K562 (cell line): Measurements from ENCODE around the gene TEAD3. TPM values are rescaled to one million over a fixed set of nuclear protein-coding genes. Genes with fewer than 3 reads are reported as not detected.

Source experiments
- BRD9 ChIP-seq: fragments of 450-650 bp; IDR thresholded peaks from 2 replicates; pipeline ENCODE4 v1.6.1; 2018; ENCODE audit warnings: low read depth; ENCODE audit not compliant: partially characterized antibody
- CAMTA2 ChIP-seq: fragments of 250-450 bp; sonication (Bioruptor Pico); conservative IDR thresholded peaks from 2 replicates; pipeline ENCODE4 v1.5.1; 2022
- CHCHD3 ChIP-seq: fragments of 250-450 bp; sonication (Bioruptor Pico); IDR thresholded peaks from 2 replicates; pipeline ENCODE4 v2.1.2; 2022; ENCODE audit warnings: mild to moderate bottlenecking
- CREB1 ChIP-seq, 2 experiments: sonication (generic) in 1 of 2; formaldehyde crosslinking in 1 of 2; IDR thresholded peaks; 2 replicates each; pipeline versions ENCODE4 v1.6.1 to v1.8.0; 2012 to 2022; ENCODE audit warnings: inconsistent platforms in 1 of 2, mild to moderate bottlenecking in 1 of 2, missing genetic modification reagents in 1 of 2, moderate library complexity in 1 of 2
- CREB5 ChIP-seq: fragments of 250-450 bp; sonication (Bioruptor Pico); IDR thresholded peaks from 2 replicates; pipeline ENCODE4 v1.5.0; 2020; ENCODE audit warnings: mild to moderate bottlenecking
- E2F3 ChIP-seq: fragments of 250-450 bp; sonication (Bioruptor Pico); IDR thresholded peaks from 2 replicates; pipeline ENCODE4 v1.4.0; 2020; ENCODE audit warnings: mild to moderate bottlenecking
- ERF ChIP-seq: fragments of 450-650 bp; formaldehyde crosslinking; IDR thresholded peaks from 2 replicates; pipeline ENCODE4 v1.4.0; 2020; ENCODE audit warnings: mild to moderate bottlenecking, mixed read lengths
- FOXK1 ChIP-seq: sonication (generic); formaldehyde crosslinking; IDR thresholded peaks from 2 replicates; pipeline ENCODE4 v1.8.0; 2022; ENCODE audit warnings: missing genetic modification reagents, mild to moderate bottlenecking, borderline replicate concordance
- HMBOX1 ChIP-seq: sonication (generic); IDR thresholded peaks from 2 replicates; pipeline ENCODE4 v1.6.1; 2016
- HNRNPK ChIP-seq: fragments of 200-400 bp; formaldehyde crosslinking; IDR thresholded peaks from one replicate; pipeline ENCODE4 v1.6.1; 2018; ENCODE audit warnings: mild to moderate bottlenecking, low read depth, low read length; ENCODE audit not compliant: poor library complexity, severe bottlenecking
- MTA2 ChIP-seq: fragments of 450-650 bp; IDR thresholded peaks from 2 replicates; pipeline ENCODE4 v1.6.1; 2016; ENCODE audit warnings: low read depth
- POLR2B ChIP-seq: fragments of 450-650 bp; IDR thresholded peaks from 2 replicates; pipeline ENCODE4 v1.6.1; 2018; ENCODE audit warnings: low read depth; ENCODE audit not compliant: partially characterized antibody
- POLR2H ChIP-seq: IDR thresholded peaks from 2 replicates; pipeline ENCODE4 v1.6.1; 2016; ENCODE audit warnings: missing genetic modification characterization, low read depth, mild to moderate bottlenecking, control low read depth, missing compliant biosample characterization, moderate library complexity
- RAD51 ChIP-seq: fragments of 450-650 bp; IDR thresholded peaks from 2 replicates; pipeline ENCODE4 v1.7.1; 2016; ENCODE audit warnings: low read depth, mild to moderate bottlenecking, borderline replicate concordance
- RBM25 ChIP-seq: fragments of 200-400 bp; formaldehyde crosslinking; IDR thresholded peaks from 2 replicates; pipeline ENCODE4 v1.6.1; 2018; ENCODE audit warnings: low read length, low read depth, moderate library complexity; ENCODE audit not compliant: severe bottlenecking
- RFX1 ChIP-seq: fragments of 450-650 bp; IDR thresholded peaks from 2 replicates; pipeline ENCODE4 v1.6.1; 2016; ENCODE audit warnings: mild to moderate bottlenecking, moderate library complexity
- SFPQ ChIP-seq: fragments of 200-400 bp; formaldehyde crosslinking; IDR thresholded peaks from 2 replicates; pipeline ENCODE4 v1.6.1; 2017; ENCODE audit warnings: mild to moderate bottlenecking, low read depth, low read length, moderate library complexity
- SIRT6 ChIP-seq: IDR thresholded peaks from one replicate; pipeline ENCODE4 v1.6.1; 2012; ENCODE audit warnings: low read depth, mild to moderate bottlenecking, control low read depth, inconsistent platforms, low read length, moderate library complexity
- SMAD4 ChIP-seq: fragments of 250-450 bp; sonication (Bioruptor Pico); conservative IDR thresholded peaks from 2 replicates; pipeline ENCODE4 v1.8.0; 2021; ENCODE audit warnings: inconsistent platforms, mild to moderate bottlenecking, moderate library complexity
- SMC3 ChIP-seq: conservative IDR thresholded peaks from 2 replicates; pipeline ENCODE4 v1.6.1; 2011; ENCODE audit warnings: low read depth, low read length, improper control_type of control experiment; ENCODE audit not compliant: insufficient read depth
- SP1 ChIP-seq: sonication (generic); formaldehyde crosslinking; IDR thresholded peaks from 2 replicates; pipeline ENCODE4 v1.8.1; 2022; ENCODE audit warnings: mild to moderate bottlenecking, missing genetic modification reagents
- TAF15 ChIP-seq: fragments of 200-400 bp; formaldehyde crosslinking; IDR thresholded peaks from 2 replicates; pipeline ENCODE4 v1.6.1; 2017; ENCODE audit warnings: mild to moderate bottlenecking, low read depth, low read length, moderate library complexity
- TAF7 ChIP-seq: fragments of 450-650 bp; IDR thresholded peaks from 2 replicates; pipeline ENCODE4 v1.6.1; 2016; ENCODE audit warnings: missing genetic modification characterization, missing compliant biosample characterization
- WHSC1 ChIP-seq: IDR thresholded peaks from one replicate; pipeline ENCODE4 v1.6.1; 2012; ENCODE audit warnings: low read length, control low read depth, inconsistent platforms
- ZFP36 ChIP-seq: fragments of 150-350 bp; IDR thresholded peaks from 2 replicates; pipeline ENCODE4 v1.6.1; 2018; ENCODE audit warnings: low read length, low read depth; ENCODE audit not compliant: partially characterized antibody
- ZNF224 ChIP-seq: sonication (generic); formaldehyde crosslinking; IDR thresholded peaks from 2 replicates; pipeline ENCODE4 v1.8.0; 2022; ENCODE audit warnings: mild to moderate bottlenecking, missing genetic modification reagents
- ZNF311 ChIP-seq: fragments of 250-450 bp; sonication (Bioruptor Pico); IDR thresholded peaks from 2 replicates; pipeline ENCODE4 v1.4.0; 2020; ENCODE audit warnings: mild to moderate bottlenecking, moderate library complexity
- ZNF57 ChIP-seq: fragments of 450-650 bp; formaldehyde crosslinking; IDR thresholded peaks from 2 replicates; pipeline ENCODE4 v1.4.0; 2020; ENCODE audit warnings: mild to moderate bottlenecking, moderate library complexity
- polyA plus RNA-seq, 8 experiments: library from polyadenylated mRNA; depleted of rRNA in 4 of 8; stranded (reverse) in 5 of 8; unstranded in 3 of 8; fragments of >200 nt; fragmentation: Nextera tagmentation in 2 of 8; fragmentation: Illumina TruSeq in 1 of 8; extraction: Ambion mirVana in 2 of 8; extraction: Trizol in 1 of 8; gene quantifications; 2 replicates each; pipeline versions ENCODE4 v1.2.1 to v1.2.3, GENCODE V29; 2011 to 2014; ENCODE audit warnings: inconsistent platforms in 1 of 8, missing spikeins in 1 of 8
- total RNA-seq, 7 experiments: library from RNA; depleted of rRNA in 6 of 7; stranded (reverse); fragments of >200 nt in 6 of 7; fragmentation: Illumina TruSeq in 2 of 7; extraction: Trizol in 2 of 7; gene quantifications; 2 replicates each; pipeline versions ENCODE4 v1.2.1 to v1.2.3, GENCODE V29; 2011 to 2021; ENCODE audit warnings: low replicate concordance in 1 of 7

Gene TEAD3
- total and polyA plus RNA-seq, 9 of the 15 experiments (the other 6 are each of a cell fraction or from before 2014, with no cell fraction given): 0.63 to 13.2 (median 3.3) TPM

GRCh38 chr6:35499372-35499771 is 2.5 kb upstream of the TEAD3 start (continued):
- TF ChIP-seq POLR2B: no peak
- TF ChIP-seq BRD9: peak; percentile 100
- TF ChIP-seq TAF7 (tag): no peak
- TF ChIP-seq ERF (CRISPR knock-in tag): no peak
- no peak for TF ChIP-seq RFX1
- TF ChIP-seq TAF15: no peak
- no peak for TF ChIP-seq SMAD4 (CRISPR knock-in tag)
- no peak for TF ChIP-seq HMBOX1
- no peak for TF ChIP-seq CREB5 (CRISPR knock-in tag)
- no peak for TF ChIP-seq MTA2
- no peak for TF ChIP-seq E2F3 (CRISPR knock-in tag)
- peak; percentile 35 for TF ChIP-seq ZFP36
- peak; percentile 42; the same call in 1 of the 2 replicates for TF ChIP-seq SP1 (CRISPR knock-in tag)
- no peak for TF ChIP-seq WHSC1
- TF ChIP-seq SIRT6: no peak
- no peak for TF ChIP-seq SFPQ
- TF ChIP-seq CHCHD3 (CRISPR knock-in tag): no peak
- no peak for TF ChIP-seq POLR2H (tag)
- TF ChIP-seq RBM25: peak; percentile 37
- TF ChIP-seq CREB1 (IDR thresholded peaks at IDR 0.05): 0 out of 2 replicates have a peak, but pooled peaks have one; percentile 10
- TF ChIP-seq CREB1 (CRISPR knock-in tag; IDR thresholded peaks at IDR 0.05): no peak
- no peak for TF ChIP-seq SMC3
- TF ChIP-seq RAD51: no peak
- TF ChIP-seq FOXK1 (CRISPR knock-in tag): no peak
- TF ChIP-seq CAMTA2 (CRISPR knock-in tag): no peak
- no peak for TF ChIP-seq ZNF311
- TF ChIP-seq ZNF224 (CRISPR knock-in tag): no peak
- TF ChIP-seq HNRNPK: no peak
- no peak for TF ChIP-seq ZNF57 (CRISPR knock-in tag)
